ENCODE results near the gene MMP23B. TPM values are rescaled to one million over a fixed set of nuclear protein-coding genes. Genes with fewer than 3 reads are reported as not detected.
"Not testable (repeated sequence)": the region's sequence is repeated elsewhere in the genome, so short reads cannot be mapped to it uniquely, and the experiment has no call there.

Gene MMP23B
- total and polyA plus RNA-seq, 7 donors: 1.8 to 58.7 (median 3.6) TPM

- H3K4me1 ChIP-seq; H3K9me3 ChIP-seq; H3K27ac ChIP-seq; H3K27me3 ChIP-seq; H3K4me3 ChIP-seq; intact Hi-C loops (cut with DNase I): not testable (repeated sequence)
- H3K36me3 ChIP-seq: peaks cover 26 to 68% (median 47%) of the 10 kb centered on the region in 4 donors
- peak; percentile 29 for DNase-seq
- 64 to 84% methylated on average over 17 of the region's 17 CpGs for WGBS, 2 donors
These were observed 15.7 kb downstream of the MMP23B start for GRCh38 chr1:1647567-1648241.

DNA sequence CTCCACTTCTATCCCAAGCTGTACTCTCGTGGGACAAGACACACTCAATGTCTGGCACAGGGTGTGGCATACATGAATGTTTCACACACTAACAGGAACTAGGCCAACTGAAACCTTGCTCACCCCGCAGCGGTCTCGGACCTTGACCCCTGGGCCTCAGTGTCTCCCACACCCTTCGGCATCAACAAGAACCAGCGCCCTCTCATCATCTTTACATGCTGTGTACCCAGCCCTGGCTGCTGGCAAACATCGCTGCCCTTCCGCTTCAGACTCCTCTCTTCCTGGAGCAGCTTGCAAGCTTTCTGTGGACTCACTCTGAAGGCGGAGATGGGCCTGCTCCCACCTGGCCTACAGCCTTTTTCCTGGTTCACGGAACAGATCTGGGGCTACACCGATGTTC, 16.3 kb downstream of the MMP23B start:
- H3K27ac ChIP-seq; intact Hi-C loops (cut with DNase I); H3K27me3 ChIP-seq; H3K4me1 ChIP-seq; H3K9me3 ChIP-seq; H3K4me3 ChIP-seq: not testable (repeated sequence)
- peaks cover 26 to 74% (median 52%) of the 10 kb centered on the region in 4 donors for H3K36me3 ChIP-seq
- peak in 1 of 2 donors; percentile 20 for TF ChIP-seq POLR2A (IDR thresholded peaks at IDR 0.05)
- WGBS, 2 donors: 15 to 67% methylated on average over 11 of the region's 11 CpGs
- DNase-seq: peak; percentile 34

GRCh38 chr1:1658583-1659549, 26.9 kb downstream of the MMP23B start, which contains the start of gene CDK11B:
TSS of gene CDK11B (minus strand) at chr1:1659004. CDS start at chr1:1657485, 1,519 bp downstream.
- DNase-seq: peak; percentile 95
- H3K4me3 ChIP-seq: peak within 1 kb of the TSS; percentile 56 to 80 (median 61)
- H3K36me3 ChIP-seq: peaks cover 15 to 39% (median 25%) of the 10 kb centered on the region in 4 donors
- H3K9me3 ChIP-seq; H3K27me3 ChIP-seq; intact Hi-C loops (cut with DNase I): not testable (repeated sequence)
- H3K27ac ChIP-seq: peak within 1 kb of the TSS; percentile 87 to 97 (median 94)
- TF ChIP-seq POLR2A (IDR thresholded peaks at IDR 0.05) (peak; percentile 36 to 37), POLR2AphosphoS5 (IDR thresholded peaks at IDR 0.05) (peak; percentile 53 to 86 (median 82)), EP300 (IDR thresholded peaks at IDR 0.05) (peak in 2 of 4 donors; percentile 40 to 69)
- TF ChIP-seq, protein P1, sequence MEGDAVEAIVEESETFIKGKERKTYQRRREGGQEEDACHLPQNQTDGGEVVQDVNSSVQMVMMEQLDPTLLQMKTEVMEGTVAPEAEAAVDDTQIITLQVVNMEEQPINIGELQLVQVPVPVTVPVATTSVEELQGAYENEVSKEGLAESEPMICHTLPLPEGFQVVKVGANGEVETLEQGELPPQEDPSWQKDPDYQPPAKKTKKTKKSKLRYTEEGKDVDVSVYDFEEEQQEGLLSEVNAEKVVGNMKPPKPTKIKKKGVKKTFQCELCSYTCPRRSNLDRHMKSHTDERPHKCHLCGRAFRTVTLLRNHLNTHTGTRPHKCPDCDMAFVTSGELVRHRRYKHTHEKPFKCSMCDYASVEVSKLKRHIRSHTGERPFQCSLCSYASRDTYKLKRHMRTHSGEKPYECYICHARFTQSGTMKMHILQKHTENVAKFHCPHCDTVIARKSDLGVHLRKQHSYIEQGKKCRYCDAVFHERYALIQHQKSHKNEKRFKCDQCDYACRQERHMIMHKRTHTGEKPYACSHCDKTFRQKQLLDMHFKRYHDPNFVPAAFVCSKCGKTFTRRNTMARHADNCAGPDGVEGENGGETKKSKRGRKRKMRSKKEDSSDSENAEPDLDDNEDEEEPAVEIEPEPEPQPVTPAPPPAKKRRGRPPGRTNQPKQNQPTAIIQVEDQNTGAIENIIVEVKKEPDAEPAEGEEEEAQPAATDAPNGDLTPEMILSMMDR (IDR thresholded peaks at IDR 0.05): peak in 1 of 4 experiments; percentile 15
- H3K4me1 ChIP-seq: peaks cover 0 to 12% (median 4%) of the 10 kb centered on the region in 4 donors
- WGBS, 2 donors: 0% methylated on average over 72 to 74 of the region's 96 CpGs

DNA sequence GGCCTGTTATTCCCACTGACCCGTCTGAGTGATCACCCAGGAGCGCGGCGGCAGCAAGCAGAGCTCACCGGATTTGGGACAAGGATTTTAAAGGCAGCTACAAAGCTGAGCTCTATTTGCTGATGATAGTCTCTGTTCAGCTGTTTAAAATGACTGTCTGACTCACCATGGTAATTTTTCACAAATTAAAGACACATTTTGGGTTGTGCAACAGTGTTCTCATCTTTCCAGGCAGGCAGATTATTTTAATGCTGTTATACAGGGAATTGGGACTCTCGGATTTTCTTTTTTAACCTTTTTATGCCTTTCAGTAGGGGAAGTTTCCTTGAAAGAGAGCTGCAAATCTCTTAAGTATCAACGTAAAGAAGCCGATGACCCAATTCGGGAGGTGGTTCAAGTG, 30.4 kb downstream of the MMP23B start:
- intact Hi-C loops (cut with DNase I); DNase-seq: not testable (repeated sequence)
- 55 to 75% methylated on average over 9 of the region's 9 CpGs for WGBS, 2 donors

DNA sequence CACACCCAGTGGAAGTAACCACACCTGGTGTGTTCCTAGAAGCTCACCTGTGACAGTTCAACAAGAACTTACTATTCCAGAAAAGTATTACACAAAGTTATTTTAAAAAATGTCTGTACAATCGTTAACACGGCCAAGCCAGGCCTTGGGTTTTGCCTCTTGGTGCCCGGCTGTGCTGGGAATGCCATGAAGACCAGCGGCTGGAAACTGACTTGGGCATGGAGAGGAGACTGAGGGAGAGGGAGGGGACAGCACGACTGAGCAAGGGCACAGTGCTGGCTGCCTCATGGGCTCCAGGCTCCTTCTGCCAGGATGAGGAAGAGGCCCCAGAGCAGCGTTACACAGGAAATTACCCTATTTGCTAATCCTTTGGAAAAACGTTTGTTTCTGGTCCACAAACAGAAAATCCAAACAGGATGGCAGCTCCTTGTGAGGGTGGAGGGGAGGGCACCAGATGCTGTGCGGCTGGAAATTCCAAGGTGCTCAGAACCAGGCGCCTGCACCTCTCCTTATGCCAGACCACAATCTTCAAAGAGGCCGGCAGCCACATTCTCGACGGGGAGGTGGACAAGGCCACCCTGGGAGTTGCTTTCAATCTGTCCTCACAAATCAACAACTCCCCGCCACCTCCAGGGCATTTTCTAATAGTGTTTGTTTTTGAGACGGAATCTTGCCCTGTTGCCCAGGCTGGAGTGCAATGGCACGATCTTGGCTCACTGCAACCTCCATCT, 31.0 kb downstream of the MMP23B start:
- H3K4me3 ChIP-seq; H3K9me3 ChIP-seq; H3K4me1 ChIP-seq; intact Hi-C loops (cut with DNase I); H3K27me3 ChIP-seq: not testable (repeated sequence)
- peak; percentile 56 for DNase-seq
- peak overlapping the region in 1 of 4 donors; percentile 38 for H3K27ac ChIP-seq
- 56 to 71% methylated on average over 15 of the region's 15 CpGs for WGBS, 2 donors
- peaks cover 13 to 34% (median 24%) of the 10 kb centered on the region in 4 donors for H3K36me3 ChIP-seq

More for the DNA sequence above, 30.4 kb downstream of the MMP23B start:
- H3K4me1 ChIP-seq, H3K27me3 ChIP-seq, H3K9me3 ChIP-seq, H3K4me3 ChIP-seq: not testable (repeated sequence)
- H3K27ac ChIP-seq: peak overlapping the region in 1 of 4 donors; percentile 38
- H3K36me3 ChIP-seq: peaks cover 13 to 28% (median 20%) of the 10 kb centered on the region in 4 donors

DNA sequence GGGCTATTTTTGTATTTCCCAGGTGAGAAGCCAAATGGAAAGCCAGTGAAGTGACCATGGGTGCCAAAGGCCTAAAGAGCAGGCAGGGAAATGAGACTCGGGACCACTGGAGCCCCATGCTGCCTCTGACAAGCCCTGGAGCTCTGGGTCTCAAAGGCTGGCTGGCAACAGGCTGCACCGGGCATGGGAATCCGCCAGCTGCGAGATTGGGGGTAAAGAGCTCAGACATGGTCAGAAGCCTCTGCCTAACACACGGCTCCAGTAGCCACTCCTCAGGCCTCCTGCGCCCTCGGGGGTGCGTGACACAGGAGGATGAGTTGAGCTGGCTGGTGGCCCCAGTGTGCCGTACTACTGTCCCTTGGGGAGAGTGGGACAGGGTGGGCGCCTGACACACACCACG, 32.3 kb downstream of the MMP23B start:
- 87 to 89% methylated on average over 7 of the region's 11 CpGs for WGBS, 2 donors
- H3K27ac ChIP-seq; H3K4me1 ChIP-seq; H3K27me3 ChIP-seq; H3K9me3 ChIP-seq; intact Hi-C loops (cut with DNase I); H3K4me3 ChIP-seq: not testable (repeated sequence)
- DNase-seq: peak; percentile 28
- H3K36me3 ChIP-seq: peaks cover 13 to 47% (median 27%) of the 10 kb centered on the region in 4 donors

Measured in sigmoid colon (tissue), 7 donors.